ENCODE data around the gene VTN.

DNA sequence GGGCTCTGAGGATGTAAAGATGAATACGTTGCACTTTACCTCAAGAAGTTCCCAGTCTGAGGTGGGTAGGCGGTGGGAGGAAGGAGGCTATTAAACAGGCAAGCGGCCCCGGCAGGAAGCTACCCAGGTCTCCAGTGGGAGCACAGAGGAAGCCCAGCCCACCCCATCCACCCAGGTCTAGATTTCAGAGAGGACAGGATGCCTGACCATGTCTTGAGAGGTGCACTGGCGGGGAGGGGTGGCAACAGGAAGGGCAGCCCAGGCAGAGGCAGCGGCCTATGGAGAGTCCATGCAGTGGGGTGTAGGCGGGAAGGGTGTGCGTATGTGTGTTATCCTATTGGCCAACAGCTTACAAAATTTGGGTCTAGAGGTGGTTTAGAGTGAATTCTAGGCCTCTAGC lies 15.3 kb upstream of the VTN start:
- TF ChIP-seq CTCF (IDR thresholded peaks at IDR 0.05) (no peak), EZH2 (IDR thresholded peaks at IDR 0.05; ENCODE audit: borderline replicate concordance, insufficient read depth, low read depth, low read length, poor library complexity, severe bottlenecking) (no peak)
